GM21576 (cell line): Measurements from ENCODE around the gene DOCK4.

Experiments
- ATAC-seq: cut with Tn5 transposase; IDR thresholded peaks from one replicate; pipeline ENCODE4 v1.9.1; 2021; ENCODE audit warnings: mild to moderate bottlenecking, moderate library complexity; ENCODE audit not compliant: unreplicated experiment

Gene DOCK4

DNA sequence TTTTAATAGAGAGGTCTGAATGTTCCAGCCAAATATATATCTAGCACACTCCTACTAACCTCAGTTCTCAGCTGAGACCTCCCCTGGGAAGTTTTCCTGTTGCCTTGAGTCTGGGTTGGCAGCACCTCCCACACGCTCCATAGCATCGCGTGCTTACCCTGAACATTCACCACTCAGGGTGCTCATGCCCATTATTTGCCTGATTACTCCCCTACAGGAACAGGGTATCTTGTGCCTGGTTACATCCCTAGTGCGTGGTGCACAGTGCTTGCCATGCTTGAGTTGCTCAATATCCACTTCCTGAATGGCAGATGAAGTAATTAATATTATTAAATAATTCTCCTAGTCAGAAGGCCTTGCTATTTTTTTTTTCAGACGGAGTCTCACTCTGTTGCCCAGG lies 374.0 kb downstream of the DOCK4 start:
- ATAC-seq, result no peak

DNA sequence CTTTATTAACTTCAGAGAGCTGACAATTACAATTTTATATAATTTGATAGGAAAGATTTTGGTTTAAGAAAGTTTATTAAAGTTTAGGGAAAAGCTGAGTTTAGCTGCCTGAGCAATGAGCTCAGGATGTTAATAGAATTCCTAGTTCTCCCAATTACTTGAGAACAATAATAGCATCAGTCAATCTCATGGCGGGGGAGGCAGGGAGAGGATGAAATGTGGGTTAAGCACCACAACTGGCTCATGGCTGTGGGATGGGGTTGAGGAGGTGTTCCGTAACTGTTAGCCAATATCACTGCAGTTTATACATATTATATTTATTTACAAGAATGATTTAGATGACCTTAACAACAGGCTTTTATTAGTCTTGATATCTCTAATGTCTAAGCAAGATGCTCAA lies 377.0 kb downstream of the DOCK4 start:
- no peak for ATAC-seq

DNA sequence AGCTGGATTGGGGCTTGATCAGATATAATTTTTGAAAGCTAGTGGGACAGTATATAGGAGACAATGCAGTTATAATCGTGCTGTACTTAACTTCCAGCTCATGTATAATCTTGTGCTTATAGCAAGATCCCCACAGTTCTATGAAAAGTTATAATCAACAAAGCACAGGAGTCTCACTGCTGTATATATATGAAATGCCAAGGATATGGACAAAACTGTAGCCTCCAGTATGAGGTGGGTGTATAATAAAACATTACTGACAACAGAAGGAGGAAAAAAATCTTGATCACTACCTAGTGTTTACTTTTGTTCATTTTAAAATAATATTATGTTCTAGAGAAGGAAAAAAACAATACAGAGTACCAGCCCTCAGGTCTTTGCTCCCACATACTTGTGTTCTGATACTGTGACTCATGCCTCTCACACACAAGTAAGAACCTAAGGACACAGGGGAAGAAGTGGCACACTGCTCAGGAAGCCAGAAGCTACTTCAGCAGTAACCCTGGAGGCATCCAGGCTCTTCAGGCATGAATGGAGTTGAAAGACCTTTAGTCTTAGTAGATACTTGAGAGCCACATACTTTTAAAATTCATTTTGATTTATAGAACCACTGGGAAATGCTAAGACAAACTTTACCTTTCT lies 378.2 kb downstream of the DOCK4 start:
- ATAC-seq, result no peak

DNA sequence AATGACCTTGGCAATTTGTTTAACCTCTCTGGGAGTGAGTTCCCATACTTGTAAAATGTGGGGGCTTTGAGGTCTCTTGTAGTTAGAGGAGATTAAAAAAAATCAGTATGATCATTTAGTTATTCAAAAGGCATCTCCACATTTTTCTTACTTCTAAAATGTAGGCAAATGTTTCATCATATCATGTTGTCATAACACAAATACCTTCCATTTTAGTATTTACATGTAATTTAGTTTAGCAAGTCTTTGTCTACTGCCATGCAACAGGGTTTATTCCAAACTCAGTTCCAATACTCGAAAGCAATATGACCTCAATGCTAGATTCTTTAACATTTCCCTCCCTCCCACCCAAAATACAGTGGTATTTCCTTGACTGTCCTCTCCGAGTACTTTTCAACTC lies 381.2 kb downstream of the DOCK4 start:
- ATAC-seq, result no peak

DNA sequence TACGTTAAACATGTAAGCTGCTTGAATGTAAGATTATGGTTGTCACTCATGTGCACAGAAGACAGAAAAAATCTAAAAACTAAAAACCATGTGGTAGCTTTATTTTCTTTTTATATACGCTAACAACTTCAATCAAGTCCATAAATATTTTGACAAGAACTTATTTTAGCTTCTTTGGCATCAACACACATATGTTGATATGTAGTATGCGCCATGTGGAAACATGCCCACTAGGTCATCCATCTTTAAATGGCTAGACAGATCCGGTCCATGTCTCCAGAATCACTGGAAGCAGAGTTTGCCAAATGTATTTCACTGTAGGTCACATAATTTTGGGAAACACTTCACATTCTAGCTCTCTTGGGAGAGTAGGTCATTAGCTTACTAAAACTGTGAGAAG lies 382.4 kb downstream of the DOCK4 start:
- ATAC-seq, result no peak

DNA sequence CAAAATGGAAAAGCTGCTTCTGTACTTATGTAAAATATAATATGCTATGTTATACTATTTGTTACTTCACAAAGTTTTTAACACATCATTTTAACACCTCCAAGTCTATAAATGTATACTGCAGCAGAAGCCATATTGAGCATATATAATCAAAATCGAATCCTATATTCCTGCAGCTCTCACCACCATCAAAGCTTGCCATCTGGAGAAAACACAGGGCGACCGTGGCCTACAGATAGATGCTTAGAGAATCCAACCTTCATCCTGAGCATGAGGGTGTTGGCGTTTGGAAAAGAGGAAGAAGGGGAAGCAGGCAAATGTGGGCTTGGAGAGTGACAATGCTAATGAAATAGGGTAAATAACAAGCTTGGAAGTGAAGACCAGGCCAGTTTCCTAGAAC lies 385.2 kb downstream of the DOCK4 start:
- ATAC-seq, result no peak

DNA sequence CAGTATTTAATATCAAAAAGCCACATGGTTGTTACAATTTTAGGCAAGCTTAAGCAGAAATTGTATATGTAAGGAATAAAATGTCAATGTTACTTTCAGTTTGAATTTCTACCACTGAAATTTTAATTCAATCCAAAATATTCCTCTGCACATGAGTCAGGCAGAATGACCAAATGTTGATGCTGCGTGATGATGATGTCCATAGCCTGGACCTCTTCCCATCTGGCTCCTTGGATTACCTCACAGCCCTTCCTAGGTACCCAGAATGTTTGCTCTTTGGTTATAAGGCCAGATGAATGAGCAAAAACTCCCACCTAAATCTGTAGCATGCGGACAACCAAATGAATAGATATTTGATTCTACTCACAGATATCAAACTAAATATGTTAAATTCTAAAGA lies 385.6 kb downstream of the DOCK4 start:
- no peak for ATAC-seq

DNA sequence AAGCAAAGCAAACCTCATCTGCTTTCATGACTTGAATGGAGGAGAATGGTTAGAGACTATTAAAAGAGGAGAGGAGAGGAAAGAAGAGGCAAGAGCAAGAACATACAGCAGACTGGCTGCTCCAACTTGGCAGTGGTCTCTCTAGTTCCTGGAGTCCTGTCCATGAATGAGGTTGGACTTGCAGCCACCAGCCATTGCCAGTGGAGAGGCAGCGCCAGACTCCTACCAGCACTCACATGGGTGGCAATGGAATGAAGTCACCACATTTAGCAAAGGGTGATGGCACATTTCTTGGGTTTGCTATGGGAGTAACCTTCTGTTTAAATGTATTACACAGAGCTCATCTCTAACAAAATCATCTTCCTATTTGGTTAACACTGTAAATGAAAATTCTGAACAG lies 386.1 kb downstream of the DOCK4 start:
- no peak for ATAC-seq

DNA sequence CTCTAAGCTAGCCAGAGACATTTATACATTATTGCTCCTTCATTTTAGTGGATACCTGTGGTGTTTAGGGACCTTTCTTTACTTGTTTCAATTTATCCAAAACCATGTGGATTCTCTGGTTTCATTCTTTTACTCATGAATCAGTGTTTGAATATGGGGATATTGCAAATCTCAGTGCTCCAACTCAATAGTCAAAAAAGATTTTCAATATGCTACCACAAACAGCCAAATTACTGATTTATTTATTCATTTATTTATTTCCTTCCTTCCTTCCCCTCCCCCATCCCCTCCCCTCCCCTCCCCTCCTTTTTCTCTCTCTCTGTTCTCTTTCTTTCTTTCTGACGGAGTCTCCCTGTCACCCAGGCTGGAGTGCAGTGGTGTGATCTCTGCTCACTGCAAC lies 390.8 kb downstream of the DOCK4 start:
- ATAC-seq, result no peak

DNA sequence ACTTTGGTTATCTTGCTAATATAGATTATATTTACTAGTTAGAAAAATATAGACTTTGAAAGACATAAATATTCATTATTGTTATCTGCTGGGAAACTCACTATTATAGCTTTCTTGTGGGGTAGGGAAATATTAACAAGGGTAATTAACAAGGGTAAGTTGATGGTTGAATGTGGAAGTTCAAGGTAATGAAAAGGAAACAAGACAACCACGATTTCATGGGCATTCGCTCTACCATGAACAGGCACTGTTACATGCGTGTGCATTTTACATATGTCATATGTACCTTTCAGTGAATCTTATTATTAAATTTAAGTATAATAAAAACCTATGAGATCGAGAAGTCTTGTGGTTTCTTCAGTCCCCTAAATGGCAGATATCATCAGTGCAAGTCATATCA lies 392.9 kb downstream of the DOCK4 start:
- no peak for ATAC-seq

DNA sequence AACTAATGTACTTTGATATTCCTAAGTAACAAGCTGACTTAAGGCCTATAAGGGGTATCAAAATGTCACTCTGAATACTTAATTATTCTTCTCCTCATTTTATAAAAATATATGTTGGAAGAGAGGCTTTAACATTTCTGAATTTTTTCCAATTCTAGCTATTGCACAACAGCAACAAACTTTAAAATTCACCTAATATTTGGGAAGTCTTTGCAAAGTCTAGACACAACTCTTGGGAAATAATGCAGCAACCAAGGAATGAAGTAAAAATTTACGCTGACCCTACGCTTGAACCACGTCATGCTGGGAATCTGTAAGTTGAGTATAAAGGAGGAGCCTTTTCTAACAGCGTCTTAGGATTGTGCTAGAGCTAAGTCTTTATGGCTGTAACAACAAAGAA lies 400.0 kb downstream of the DOCK4 start:
- ATAC-seq, result no peak

DNA sequence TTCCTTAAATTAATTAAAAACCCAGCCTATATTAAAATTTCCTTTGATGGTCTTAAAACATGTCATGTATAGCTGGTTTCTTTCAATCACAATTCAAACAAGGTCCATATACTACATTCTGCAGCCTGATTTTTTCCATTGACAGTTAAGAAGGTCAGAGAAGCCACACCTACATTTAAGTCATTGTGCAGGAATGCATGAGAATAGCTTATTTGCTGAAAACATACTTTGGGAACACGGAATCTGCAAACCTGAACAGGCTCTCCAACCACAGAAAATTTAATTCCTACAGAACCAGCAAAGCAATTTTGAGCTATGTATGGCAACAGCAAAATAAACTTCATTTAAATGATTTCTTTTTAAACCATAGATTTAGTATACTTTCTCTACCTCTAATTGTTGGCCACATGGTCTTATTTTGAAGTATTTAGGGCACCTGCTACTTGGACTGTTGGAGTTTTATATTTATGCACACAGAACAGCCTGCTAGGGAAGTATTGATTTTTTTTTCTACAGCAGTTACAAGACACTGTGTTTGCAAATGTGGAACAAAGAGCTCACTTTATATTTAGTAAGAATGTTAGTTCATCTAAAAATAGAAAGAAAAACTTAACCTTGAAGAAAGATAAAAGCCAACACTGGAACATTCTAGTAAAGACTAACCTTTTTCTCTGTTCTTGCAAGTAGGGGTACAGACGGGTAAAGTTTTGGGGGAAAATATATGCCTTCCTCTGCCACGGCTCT lies 403.0 kb downstream of the DOCK4 start:
- no peak for ATAC-seq

DNA sequence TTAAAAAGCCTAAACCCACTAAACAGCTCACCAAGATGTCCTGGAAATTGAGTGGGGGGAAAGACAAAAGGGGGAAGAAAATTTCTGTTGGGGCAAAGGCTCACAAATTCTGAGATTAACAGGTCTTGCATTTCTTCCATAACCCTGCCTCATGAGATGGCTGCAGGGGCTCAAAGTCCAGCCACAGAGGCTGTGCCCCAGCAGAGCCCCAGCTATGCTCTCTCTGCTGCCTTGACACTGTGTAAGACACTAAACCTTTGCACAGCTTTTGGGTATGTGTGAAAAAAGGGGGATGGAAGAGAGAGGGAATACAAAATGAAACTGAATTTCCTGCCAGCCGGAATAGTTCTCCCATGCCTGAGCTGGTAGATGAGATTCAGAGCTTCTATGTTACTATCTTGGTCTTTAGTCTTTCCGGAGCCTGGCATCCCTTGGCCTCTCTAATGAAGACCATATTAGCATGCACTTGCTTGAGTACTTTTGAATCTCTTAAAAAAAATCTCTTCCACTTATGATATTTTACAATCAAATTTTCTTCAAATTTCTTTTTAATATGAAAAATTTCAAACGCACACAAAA lies 403.9 kb downstream of the DOCK4 start:
- ATAC-seq, result no peak

DNA sequence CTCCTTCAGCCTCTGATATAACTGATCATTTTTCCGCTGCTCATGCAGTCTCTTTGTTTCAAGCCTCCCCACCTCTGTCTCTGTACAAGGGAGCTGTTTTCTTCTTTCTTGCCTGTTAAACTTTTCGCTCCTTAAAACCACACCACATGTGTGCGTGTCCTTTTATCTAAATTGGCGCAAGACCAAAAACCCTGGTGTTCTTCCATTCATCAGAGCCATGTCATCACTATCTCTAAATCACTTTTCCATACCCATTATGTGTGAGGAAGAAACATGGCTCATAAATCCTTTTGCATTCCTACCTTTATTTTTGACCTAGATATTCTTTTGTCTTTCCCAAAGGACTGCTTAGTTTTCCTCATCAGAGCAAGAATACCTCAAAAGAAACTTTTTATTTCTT lies 404.9 kb downstream of the DOCK4 start:
- no peak for ATAC-seq

DNA sequence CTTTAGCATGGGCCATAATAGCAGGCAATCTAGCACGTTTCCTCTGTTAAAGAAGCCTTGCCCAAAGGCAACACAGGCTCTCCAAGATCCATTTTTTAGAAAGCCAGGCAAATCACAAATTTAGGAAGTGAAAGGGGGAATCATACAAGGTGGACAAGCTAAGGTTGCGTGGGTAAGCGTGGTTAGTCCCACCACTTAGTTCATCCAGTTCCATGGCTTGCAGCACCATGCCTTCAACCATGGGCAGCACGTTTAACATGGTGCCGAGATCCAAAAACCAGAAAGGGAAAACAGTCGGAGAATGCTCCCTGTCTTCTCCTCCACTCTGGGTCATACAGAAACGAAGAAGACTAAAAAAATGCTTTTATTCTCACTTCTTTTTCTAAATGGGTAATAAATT lies 409.5 kb downstream of the DOCK4 start:
- ATAC-seq, result no peak

DNA sequence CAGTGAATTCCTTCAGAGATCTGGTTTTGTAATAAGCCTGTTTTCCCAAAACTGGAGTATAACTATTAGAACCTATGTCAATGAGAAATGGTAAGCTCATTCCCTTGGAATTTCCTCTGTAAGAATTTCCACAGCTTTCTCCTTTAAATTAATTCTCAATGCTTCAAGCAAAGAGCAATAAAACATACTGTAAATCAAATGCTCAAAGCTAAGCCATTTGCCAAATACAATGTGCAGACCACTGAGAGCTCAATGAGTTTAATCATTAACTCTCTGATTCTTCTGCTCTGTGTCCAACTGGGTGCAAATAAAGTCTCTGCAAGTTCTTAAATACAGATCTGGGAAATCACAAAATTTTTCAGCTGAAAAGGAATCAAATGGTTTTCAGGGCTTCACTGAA lies 416.3 kb downstream of the DOCK4 start:
- ATAC-seq, result no peak

DNA sequence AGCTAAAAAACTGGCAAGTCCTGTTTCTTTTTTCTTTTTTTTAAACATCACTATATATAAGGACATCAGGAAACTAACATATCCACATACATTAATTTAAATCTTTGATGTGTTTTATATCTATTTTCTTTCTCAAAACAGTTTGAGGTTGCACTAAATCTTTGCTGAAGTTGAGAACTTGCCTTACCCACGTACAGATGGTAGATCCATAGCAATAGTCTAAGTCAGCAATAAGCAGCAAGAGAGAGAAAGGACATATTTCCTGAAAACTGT lies 417.2 kb downstream of the DOCK4 start:
- ATAC-seq, result no peak

DNA sequence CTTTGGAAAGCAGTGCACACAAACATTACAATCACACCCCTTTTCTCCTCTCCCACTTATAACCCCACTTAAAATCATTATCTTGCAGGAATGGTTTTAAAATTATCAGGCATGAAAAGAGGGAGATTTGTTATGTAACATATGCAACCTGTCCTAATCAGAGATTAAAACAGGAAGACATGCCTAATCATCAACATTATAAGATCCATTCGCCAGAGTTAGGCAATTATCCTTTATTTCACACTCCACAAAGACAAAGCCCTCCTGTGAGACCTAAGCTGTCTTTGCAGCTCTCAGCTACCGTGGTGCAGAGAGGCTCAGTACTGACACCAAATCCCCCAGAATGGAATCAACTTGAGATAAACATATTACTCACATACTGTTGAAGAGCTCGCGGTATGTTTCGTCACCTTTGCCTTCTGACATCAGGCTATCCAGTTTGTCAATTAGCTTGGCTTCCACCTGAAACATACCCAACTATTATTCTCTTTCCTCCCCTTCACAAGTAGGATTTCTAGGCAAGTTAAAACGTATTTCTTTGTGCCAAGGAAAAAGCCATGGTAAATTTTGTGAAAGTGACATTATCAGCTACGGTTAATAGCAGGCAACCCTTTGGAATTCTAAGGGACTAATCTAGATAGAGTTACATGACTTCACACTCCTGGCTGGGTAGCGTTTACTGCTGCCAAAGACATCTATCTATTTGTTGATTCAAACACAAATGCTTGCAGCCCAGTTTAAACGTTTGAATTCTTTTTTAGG lies 417.7 kb downstream of the DOCK4 start:
- ATAC-seq, result no peak

DNA sequence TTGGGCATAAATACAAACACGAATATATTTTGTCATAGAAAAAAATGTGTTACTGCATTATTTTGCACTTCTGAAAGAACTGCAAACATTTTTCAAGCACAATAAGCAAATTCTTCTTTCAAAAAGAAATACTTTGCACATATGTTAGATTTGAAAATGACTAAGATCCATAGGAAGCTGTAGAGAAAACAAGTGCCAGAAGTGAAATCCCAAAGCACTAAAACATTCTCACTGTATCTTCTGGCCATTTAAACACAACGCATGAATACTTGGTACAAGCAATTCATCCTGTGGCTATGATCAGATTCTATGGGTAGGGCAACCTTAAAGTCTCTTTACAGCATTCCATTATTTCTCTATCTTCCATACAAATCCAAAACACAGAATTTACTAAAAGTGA lies 418.5 kb downstream of the DOCK4 start:
- ATAC-seq, result no peak

DNA sequence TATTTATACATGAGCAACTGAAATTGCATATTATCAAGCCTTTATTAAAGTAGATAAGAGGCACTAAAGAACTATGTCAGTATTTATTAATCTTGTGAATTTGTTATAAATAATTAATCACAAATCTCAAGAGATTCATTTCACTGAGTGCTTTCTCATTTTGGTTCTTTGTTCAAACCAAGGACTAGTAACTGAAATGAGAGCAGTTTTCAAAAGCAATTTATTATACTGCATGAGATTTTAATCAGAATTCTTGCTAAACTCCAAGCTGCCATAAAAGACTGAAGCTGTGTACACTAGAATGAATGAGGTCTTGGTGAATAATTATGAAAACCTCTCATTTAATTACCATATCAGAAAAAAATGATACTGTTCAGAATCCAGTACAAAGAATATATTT lies 419.1 kb downstream of the DOCK4 start:
- ATAC-seq, result no peak

DNA sequence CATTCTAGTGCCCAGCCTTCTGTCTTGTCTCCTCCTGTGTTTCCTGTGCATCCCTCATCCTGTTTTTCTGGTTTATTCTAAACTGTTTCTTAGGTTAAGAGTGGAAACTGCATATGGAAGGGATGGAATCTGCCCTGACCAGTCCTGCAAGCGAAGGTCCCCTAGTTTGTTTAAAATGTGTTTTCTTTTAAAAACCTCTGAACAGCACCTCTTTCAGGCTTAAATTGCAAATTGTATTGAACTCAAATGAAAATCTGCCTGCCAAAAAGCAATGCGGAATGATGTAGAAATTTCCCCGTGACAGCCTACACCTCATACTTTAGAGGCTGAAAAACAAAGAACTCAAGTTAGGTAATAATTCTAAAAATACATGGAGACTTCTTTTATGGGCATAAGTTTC lies 421.1 kb downstream of the DOCK4 start:
- no peak for ATAC-seq

DNA sequence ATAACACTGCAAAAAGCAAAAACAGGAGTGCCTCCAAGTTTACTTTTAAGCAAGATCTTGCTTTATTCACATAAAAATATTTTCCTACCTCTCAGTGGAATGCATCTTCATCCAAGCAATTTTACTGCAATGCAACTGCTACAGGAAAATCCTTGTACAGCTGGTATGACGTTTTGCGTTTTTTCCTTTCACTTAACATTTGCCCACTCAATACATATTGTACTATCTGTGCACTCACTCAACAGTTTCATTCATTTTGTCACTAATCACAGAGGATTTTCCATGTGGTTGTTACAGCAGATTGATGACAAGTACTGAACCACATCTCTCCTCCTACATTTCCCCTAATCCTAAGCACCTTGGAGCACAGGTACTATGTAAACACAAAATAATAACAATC lies 421.9 kb downstream of the DOCK4 start:
- ATAC-seq, result no peak
